H1 (cell line): ENCODE measurements around the gene NDUFS7. TPM values are rescaled to one million over a fixed set of nuclear protein-coding genes. Genes with fewer than 3 reads are reported as not detected.

ENCODE experiments used
- BRCA1 ChIP-seq: IDR thresholded peaks from 2 replicates; pipeline ENCODE4 v1.6.1; 2012; ENCODE audit warnings: low read depth, low read length, improper control_type of control experiment
- E2F6 ChIP-seq: IDR thresholded peaks from 2 replicates; pipeline ENCODE4 v1.6.1; 2012; ENCODE audit warnings: inconsistent platforms
- EP300 ChIP-seq, 2 experiments: IDR thresholded peaks; 1 replicate in 1 of 2; 2 replicates in 1 of 2; pipeline ENCODE4 v1.6.1; 2011 to 2012; ENCODE audit warnings: low read depth in 2 of 2, low read length in 2 of 2, mild to moderate bottlenecking in 2 of 2, borderline replicate concordance in 1 of 2, inconsistent platforms in 1 of 2, moderate library complexity in 1 of 2
- NRF1 ChIP-seq: IDR thresholded peaks from 2 replicates; pipeline ENCODE4 v1.6.1; 2011; ENCODE audit warnings: mild to moderate bottlenecking, low read depth, low read length, improper control_type of control experiment
- POLR2AphosphoS5 ChIP-seq: IDR thresholded peaks from 2 replicates; pipeline ENCODE4 v1.6.1; 2011; ENCODE audit warnings: low read depth, low read length
- SP4 ChIP-seq: IDR thresholded peaks from 2 replicates; pipeline ENCODE4 v1.6.1; 2012; ENCODE audit warnings: low read length, inconsistent platforms
- TBP ChIP-seq: IDR thresholded peaks from 2 replicates; pipeline ENCODE4 v1.6.1; 2011; ENCODE audit warnings: low read depth, low read length, improper control_type of control experiment
- polyA plus RNA-seq, 7 experiments: library from polyadenylated mRNA; depleted of rRNA in 3 of 7; stranded (reverse) in 5 of 7; unstranded in 2 of 7; fragments of >200 nt in 5 of 7; fragments of 200-250 nt in 2 of 7; gene quantifications; 1 replicate in 5 of 7; 2 replicates in 1 of 7; 4 replicates in 1 of 7; pipeline versions ENCODE4 v1.2.1 to v1.2.3, GENCODE V29; 2011 to 2013; ENCODE audit warnings: missing spikeins in 2 of 7, mixed read lengths in 2 of 7
- total RNA-seq: library from RNA; stranded (reverse); fragmentation: NEBNext Ultra II Directional; extraction: Animal tissue kit (Norgen Biotek cat#: 25700); gene quantifications from 2 replicates; pipeline ENCODE4 v1.2.1, GENCODE V29; 2021

NDUFS7 gene
- total and polyA plus RNA-seq, 2 of the 8 experiments (the other 6 are each of a cell fraction or from before 2014, with no cell fraction given) = 78.1 to 309 TPM

- TF ChIP-seq POLR2AphosphoS5 = no peak
- no peak for TF ChIP-seq TBP
- TF ChIP-seq SP4 = no peak
- no peak for TF ChIP-seq EP300 (IDR thresholded peaks at IDR 0.05; ENCODE audit: borderline replicate concordance in 1 of 2, low read depth in 2 of 2, low read length in 2 of 2)
- TF ChIP-seq E2F6 = no peak
- no peak for TF ChIP-seq NRF1
- TF ChIP-seq BRCA1 = no peak
These were observed 30.6 kb upstream of the NDUFS7 start (continued) for GRCh38 chr19:1353144-1353543.
